GM23338 (cell line): ENCODE results near the gene TCF7L2. TPM values are rescaled to one million over a fixed set of nuclear protein-coding genes. Genes with fewer than 3 reads are reported as not detected.
A peak's percentile ranks its signal among the peaks of the same experiment; 100 is the strongest.

Experiments used
- ATAC-seq: fragments of 200-7000 bp; cut with Tn5 transposase; 3 replicates; pipeline ENCODE4 v1.9.1; 2020
- DNase-seq: peaks from one replicate; pipeline ENCODE4 v3.0.0-alpha.2; 2015; ENCODE audit warnings: low spot score
- H2AFZ ChIP-seq: fragments of 200-600 bp; sonication (generic); 2 replicates; pipeline ENCODE4 v1.8.0; 2016; ENCODE audit warnings: antibody characterized with exemption, mild to moderate bottlenecking, moderate library complexity
- H3F3A ChIP-seq: fragments of 200-600 bp; sonication (generic); replicated peaks from 2 replicates; pipeline ENCODE4 v1.8.0; 2017; ENCODE audit warnings: antibody characterized with exemption, mixed run types, low read depth
- H3K27ac ChIP-seq: fragments of 200-600 bp; sonication (generic); 2 replicates; pipeline ENCODE4 v1.6.1; 2016; ENCODE audit warnings: low read depth
- H3K27me3 ChIP-seq: fragments of 200-600 bp; sonication (generic); 2 replicates; pipeline ENCODE4 v1.8.0; 2016; ENCODE audit warnings: mild to moderate bottlenecking, mixed run types, moderate library complexity; ENCODE audit not compliant: insufficient read depth
- H3K36me3 ChIP-seq: fragments of 200-600 bp; sonication (generic); 2 replicates; pipeline ENCODE4 v1.8.0; 2016; ENCODE audit warnings: mild to moderate bottlenecking; ENCODE audit not compliant: insufficient read depth
- H3K4me1 ChIP-seq: fragments of 200-600 bp; sonication (generic); 2 replicates; pipeline ENCODE4 v1.8.0; 2016; ENCODE audit warnings: mild to moderate bottlenecking, moderate library complexity; ENCODE audit not compliant: insufficient read depth
- H3K4me2 ChIP-seq: fragments of 200-600 bp; sonication (generic); 2 replicates; pipeline ENCODE4 v1.7.1; 2017; ENCODE audit warnings: mixed run types
- H3K4me3 ChIP-seq: fragments of 200-600 bp; sonication (generic); 2 replicates; pipeline ENCODE4 v1.6.1; 2016; ENCODE audit warnings: mixed run types
- H3K79me2 ChIP-seq: fragments of 200-600 bp; sonication (generic); replicated peaks from 2 replicates; pipeline ENCODE4 v1.8.0; 2017; ENCODE audit warnings: mild to moderate bottlenecking; ENCODE audit not compliant: insufficient read depth
- H3K9me2 ChIP-seq: fragments of 200-600 bp; sonication (generic); 2 replicates; pipeline ENCODE4 v1.8.0; 2017; ENCODE audit not compliant: insufficient read depth
- H4K20me1 ChIP-seq: fragments of 200-600 bp; sonication (generic); replicated peaks from 2 replicates; pipeline ENCODE4 v1.8.0; 2017; ENCODE audit warnings: mild to moderate bottlenecking; ENCODE audit not compliant: insufficient read depth
- H3K27ac Mint-ChIP-seq: 2 replicates; pipeline ENCODE4 v1.8.0; 2020; ENCODE audit warnings: inconsistent platforms, mild to moderate bottlenecking, moderate library complexity, mixed read lengths
- H3K27me3 Mint-ChIP-seq: 3 replicates; pipeline ENCODE4 v1.8.0; 2022; ENCODE audit warnings: low read depth, mild to moderate bottlenecking, moderate library complexity, mixed read lengths, inconsistent platforms; ENCODE audit not compliant: insufficient read depth, poor library complexity
- H3K36me3 Mint-ChIP-seq: 3 replicates; pipeline ENCODE4 v1.8.0; 2021; ENCODE audit warnings: low read depth, mild to moderate bottlenecking, inconsistent platforms, moderate library complexity, mixed read lengths
- H3K4me1 Mint-ChIP-seq: 3 replicates; pipeline ENCODE4 v1.8.0; 2020; ENCODE audit warnings: mild to moderate bottlenecking, inconsistent platforms, mixed read lengths
- H3K4me3 Mint-ChIP-seq: 3 replicates; pipeline ENCODE4 v1.8.0; 2021; ENCODE audit warnings: moderate library complexity, mild to moderate bottlenecking, inconsistent platforms, mixed read lengths
- H3K9me3 Mint-ChIP-seq: 3 replicates; pipeline ENCODE4 v1.8.0; 2020; ENCODE audit warnings: moderate library complexity, mild to moderate bottlenecking, inconsistent platforms, mixed read lengths
- EZH2 ChIP-seq: fragments of 200-600 bp; sonication (generic); IDR thresholded peaks from one replicate; pipeline ENCODE4 v1.8.0; 2017; ENCODE audit warnings: antibody characterized with exemption, mild to moderate bottlenecking, low read depth; ENCODE audit not compliant: unreplicated experiment
- JUNB ChIP-seq: IDR thresholded peaks from one replicate; pipeline ENCODE4 v1.6.1; 2016; ENCODE audit warnings: antibody characterized with exemption; ENCODE audit not compliant: unreplicated experiment
- NANOG ChIP-seq: IDR thresholded peaks from 2 replicates; pipeline ENCODE4 v1.6.1; 2016; ENCODE audit warnings: antibody characterized with exemption, borderline replicate concordance
- POLR2AphosphoS5 ChIP-seq: IDR thresholded peaks from 2 replicates; pipeline ENCODE4 v1.6.1; 2016; ENCODE audit warnings: antibody characterized with exemption, low read depth
- ZNF331 ChIP-seq: fragments of 250-450 bp; sonication (Bioruptor Pico); IDR thresholded peaks from 2 replicates; pipeline ENCODE4 v1.5.0; 2020; ENCODE audit warnings: low read depth, mild to moderate bottlenecking, moderate library complexity
- polyA plus RNA-seq: library from polyadenylated mRNA; unstranded; fragments of >200 nt; fragmentation: Nextera tagmentation; extraction: Ambion mirVana; gene quantifications from 2 replicates; pipeline ENCODE4 v1.2.1, GENCODE V29; 2016
- total RNA-seq: library from RNA; depleted of rRNA; stranded (reverse); fragments of >200 nt; shearing (Covaris generic); gene quantifications from 2 replicates; pipeline ENCODE4 v1.2.3, GENCODE V29; 2014
- TF ChIP-seq, protein P1 (sequence below): IDR thresholded peaks from 2 replicates; pipeline ENCODE4 v1.6.1; 2016; ENCODE audit warnings: antibody characterized with exemption
- TF ChIP-seq, protein P2 (sequence below): fragments of 250-450 bp; sonication (Bioruptor Pico); IDR thresholded peaks from 2 replicates; pipeline ENCODE4 v1.5.0; 2020; ENCODE audit warnings: mild to moderate bottlenecking, moderate library complexity
- TF ChIP-seq, protein P3 (sequence below): IDR thresholded peaks from one replicate; pipeline ENCODE4 v1.6.1; 2018; ENCODE audit warnings: antibody characterized with exemption; ENCODE audit not compliant: unreplicated experiment

Gene TCF7L2
- total and polyA plus RNA-seq, 2 experiments from 2014 or later = 32.2 to 80.8 TPM

DNA sequence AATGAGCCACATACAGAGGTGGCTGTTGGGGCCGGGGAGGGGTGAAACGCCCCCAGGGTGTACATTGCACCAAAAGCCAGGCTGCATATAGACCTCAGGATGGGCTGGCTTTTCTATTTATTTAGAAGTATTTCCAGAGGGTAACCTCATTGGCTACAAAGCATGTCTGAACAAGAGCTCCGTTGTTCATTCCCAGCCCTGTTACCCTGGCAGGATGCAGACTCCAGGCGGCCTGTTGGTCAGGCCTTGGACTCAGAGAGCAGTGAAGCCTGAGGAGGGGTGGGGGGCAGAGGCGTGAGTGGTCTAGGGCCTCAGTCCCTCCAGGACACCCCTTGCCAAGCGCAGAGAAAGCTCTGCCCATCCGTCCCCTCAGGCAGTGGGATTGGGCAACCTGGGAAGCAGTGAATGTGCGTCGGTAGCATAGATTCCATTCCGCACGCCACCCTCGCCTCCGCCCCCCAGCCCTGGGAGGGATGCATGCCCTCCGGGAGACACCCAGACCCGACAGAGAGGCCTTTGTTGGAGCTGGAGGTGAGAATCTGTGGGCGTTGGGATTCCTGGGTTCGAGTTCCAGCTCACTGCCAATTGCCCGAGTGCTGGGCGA lies 41.9 kb downstream of the TCF7L2 start:
- no peaks in the 10 kb centered on the region for H3K9me3 Mint-ChIP-seq
- Histone ChIP-seq H3K36me3 (no peaks in the 10 kb centered on the region; the same call in 1 of the 2 replicates), H3K4me3 (no peak overlapping the region), H3F3A (peaks cover 13% of the 10 kb centered on the region; the same call in 1 of the 2 replicates), H3K4me2 (no peak overlapping the region), H3K79me2 (peaks cover 100% of the 10 kb centered on the region), H3K9me2 (0 out of 2 replicates have a peak, but pooled peaks cover 7% of the 10 kb centered on the region), H4K20me1 (peaks cover 84% of the 10 kb centered on the region), H2AFZ (no peak overlapping the region), H3K27me3 (no peaks in the 10 kb centered on the region), H3K4me1 (peaks cover 50% of the 10 kb centered on the region), H3K27ac (peak overlapping the region; percentile 72; the same call in 1 of the 2 replicates)
- TF ChIP-seq, protein P1, sequence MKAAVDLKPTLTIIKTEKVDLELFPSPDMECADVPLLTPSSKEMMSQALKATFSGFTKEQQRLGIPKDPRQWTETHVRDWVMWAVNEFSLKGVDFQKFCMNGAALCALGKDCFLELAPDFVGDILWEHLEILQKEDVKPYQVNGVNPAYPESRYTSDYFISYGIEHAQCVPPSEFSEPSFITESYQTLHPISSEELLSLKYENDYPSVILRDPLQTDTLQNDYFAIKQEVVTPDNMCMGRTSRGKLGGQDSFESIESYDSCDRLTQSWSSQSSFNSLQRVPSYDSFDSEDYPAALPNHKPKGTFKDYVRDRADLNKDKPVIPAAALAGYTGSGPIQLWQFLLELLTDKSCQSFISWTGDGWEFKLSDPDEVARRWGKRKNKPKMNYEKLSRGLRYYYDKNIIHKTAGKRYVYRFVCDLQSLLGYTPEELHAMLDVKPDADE = no peak
- TF ChIP-seq, protein P2, sequence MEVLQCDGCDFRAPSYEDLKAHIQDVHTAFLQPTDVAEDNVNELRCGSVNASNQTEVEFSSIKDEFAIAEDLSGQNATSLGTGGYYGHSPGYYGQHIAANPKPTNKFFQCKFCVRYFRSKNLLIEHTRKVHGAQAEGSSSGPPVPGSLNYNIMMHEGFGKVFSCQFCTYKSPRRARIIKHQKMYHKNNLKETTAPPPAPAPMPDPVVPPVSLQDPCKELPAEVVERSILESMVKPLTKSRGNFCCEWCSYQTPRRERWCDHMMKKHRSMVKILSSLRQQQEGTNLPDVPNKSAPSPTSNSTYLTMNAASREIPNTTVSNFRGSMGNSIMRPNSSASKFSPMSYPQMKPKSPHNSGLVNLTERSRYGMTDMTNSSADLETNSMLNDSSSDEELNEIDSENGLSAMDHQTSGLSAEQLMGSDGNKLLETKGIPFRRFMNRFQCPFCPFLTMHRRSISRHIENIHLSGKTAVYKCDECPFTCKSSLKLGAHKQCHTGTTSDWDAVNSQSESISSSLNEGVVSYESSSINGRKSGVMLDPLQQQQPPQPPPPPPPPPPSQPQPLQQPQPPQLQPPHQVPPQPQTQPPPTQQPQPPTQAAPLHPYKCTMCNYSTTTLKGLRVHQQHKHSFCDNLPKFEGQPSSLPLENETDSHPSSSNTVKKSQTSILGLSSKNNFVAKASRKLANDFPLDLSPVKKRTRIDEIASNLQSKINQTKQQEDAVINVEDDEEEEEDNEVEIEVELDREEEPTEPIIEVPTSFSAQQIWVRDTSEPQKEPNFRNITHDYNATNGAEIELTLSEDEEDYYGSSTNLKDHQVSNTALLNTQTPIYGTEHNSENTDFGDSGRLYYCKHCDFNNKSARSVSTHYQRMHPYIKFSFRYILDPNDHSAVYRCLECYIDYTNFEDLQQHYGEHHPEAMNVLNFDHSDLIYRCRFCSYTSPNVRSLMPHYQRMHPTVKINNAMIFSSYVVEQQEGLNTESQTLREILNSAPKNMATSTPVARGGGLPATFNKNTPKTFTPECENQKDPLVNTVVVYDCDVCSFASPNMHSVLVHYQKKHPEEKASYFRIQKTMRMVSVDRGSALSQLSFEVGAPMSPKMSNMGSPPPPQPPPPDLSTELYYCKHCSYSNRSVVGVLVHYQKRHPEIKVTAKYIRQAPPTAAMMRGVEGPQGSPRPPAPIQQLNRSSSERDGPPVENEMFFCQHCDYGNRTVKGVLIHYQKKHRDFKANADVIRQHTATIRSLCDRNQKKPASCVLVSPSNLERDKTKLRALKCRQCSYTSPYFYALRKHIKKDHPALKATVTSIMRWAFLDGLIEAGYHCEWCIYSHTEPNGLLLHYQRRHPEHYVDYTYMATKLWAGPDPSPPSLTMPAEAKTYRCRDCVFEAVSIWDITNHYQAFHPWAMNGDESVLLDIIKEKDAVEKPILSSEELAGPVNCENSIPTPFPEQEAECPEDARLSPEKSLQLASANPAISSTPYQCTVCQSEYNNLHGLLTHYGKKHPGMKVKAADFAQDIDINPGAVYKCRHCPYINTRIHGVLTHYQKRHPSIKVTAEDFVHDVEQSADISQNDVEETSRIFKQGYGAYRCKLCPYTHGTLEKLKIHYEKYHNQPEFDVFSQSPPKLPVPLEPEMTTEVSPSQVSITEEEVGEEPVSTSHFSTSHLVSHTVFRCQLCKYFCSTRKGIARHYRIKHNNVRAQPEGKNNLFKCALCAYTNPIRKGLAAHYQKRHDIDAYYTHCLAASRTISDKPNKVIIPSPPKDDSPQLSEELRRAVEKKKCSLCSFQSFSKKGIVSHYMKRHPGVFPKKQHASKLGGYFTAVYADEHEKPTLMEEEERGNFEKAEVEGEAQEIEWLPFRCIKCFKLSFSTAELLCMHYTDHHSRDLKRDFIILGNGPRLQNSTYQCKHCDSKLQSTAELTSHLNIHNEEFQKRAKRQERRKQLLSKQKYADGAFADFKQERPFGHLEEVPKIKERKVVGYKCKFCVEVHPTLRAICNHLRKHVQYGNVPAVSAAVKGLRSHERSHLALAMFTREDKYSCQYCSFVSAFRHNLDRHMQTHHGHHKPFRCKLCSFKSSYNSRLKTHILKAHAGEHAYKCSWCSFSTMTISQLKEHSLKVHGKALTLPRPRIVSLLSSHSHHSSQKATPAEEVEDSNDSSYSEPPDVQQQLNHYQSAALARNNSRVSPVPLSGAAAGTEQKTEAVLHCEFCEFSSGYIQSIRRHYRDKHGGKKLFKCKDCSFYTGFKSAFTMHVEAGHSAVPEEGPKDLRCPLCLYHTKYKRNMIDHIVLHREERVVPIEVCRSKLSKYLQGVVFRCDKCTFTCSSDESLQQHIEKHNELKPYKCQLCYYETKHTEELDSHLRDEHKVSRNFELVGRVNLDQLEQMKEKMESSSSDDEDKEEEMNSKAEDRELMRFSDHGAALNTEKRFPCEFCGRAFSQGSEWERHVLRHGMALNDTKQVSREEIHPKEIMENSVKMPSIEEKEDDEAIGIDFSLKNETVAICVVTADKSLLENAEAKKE (CRISPR knock-in tag) = no peak
- TF ChIP-seq JUNB = no peak
- TF ChIP-seq ZNF331 (CRISPR knock-in tag) = no peak
- no peak for TF ChIP-seq NANOG
- no peak for TF ChIP-seq EZH2
- TF ChIP-seq POLR2AphosphoS5 = 0 out of 2 replicates have a peak, but pooled peaks have one; percentile 10
- TF ChIP-seq, protein P3, sequence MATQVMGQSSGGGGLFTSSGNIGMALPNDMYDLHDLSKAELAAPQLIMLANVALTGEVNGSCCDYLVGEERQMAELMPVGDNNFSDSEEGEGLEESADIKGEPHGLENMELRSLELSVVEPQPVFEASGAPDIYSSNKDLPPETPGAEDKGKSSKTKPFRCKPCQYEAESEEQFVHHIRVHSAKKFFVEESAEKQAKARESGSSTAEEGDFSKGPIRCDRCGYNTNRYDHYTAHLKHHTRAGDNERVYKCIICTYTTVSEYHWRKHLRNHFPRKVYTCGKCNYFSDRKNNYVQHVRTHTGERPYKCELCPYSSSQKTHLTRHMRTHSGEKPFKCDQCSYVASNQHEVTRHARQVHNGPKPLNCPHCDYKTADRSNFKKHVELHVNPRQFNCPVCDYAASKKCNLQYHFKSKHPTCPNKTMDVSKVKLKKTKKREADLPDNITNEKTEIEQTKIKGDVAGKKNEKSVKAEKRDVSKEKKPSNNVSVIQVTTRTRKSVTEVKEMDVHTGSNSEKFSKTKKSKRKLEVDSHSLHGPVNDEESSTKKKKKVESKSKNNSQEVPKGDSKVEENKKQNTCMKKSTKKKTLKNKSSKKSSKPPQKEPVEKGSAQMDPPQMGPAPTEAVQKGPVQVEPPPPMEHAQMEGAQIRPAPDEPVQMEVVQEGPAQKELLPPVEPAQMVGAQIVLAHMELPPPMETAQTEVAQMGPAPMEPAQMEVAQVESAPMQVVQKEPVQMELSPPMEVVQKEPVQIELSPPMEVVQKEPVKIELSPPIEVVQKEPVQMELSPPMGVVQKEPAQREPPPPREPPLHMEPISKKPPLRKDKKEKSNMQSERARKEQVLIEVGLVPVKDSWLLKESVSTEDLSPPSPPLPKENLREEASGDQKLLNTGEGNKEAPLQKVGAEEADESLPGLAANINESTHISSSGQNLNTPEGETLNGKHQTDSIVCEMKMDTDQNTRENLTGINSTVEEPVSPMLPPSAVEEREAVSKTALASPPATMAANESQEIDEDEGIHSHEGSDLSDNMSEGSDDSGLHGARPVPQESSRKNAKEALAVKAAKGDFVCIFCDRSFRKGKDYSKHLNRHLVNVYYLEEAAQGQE = no peak
- peaks cover 29% of the 10 kb centered on the region for H3K36me3 Mint-ChIP-seq
- DNase-seq (no peak), ATAC-seq (no peak)
- peaks cover 58% of the 10 kb centered on the region for H3K4me1 Mint-ChIP-seq
- no peak overlapping the region for H3K4me3 Mint-ChIP-seq
- peaks cover 14% of the 10 kb centered on the region for H3K27me3 Mint-ChIP-seq
- no peak overlapping the region for H3K27ac Mint-ChIP-seq
